Ovary (tissue), 9 donors: ENCODE measurements around the gene TRMT1. TPM values are rescaled to one million over a fixed set of nuclear protein-coding genes. Genes with fewer than 3 reads are reported as not detected.

ENCODE experiments used
- DNase-seq, 5 donors: peaks; one replicate each; pipeline ENCODE4 v3.0.0-alpha.2; 2019 to 2020
- H3K27ac ChIP-seq, 2 donors: fragments of 200-600 bp; one replicate each; pipeline versions ENCODE4 v1.5.1 to v1.8.0; 2019 to 2022
- H3K27me3 ChIP-seq: fragments of 200-600 bp; one replicate; pipeline ENCODE4 v1.8.0; 2022
- H3K36me3 ChIP-seq: fragments of 200-600 bp; sonication (generic); one replicate; pipeline ENCODE4 v1.5.1; 2019
- H3K4me1 ChIP-seq: one replicate; pipeline ENCODE4 v1.8.1; 2013; ENCODE audit warnings: mild to moderate bottlenecking, moderate library complexity; ENCODE audit not compliant: insufficient read depth
- H3K4me3 ChIP-seq: fragments of 200-600 bp; sonication (generic); one replicate; pipeline ENCODE4 v1.5.1; 2017
- H3K9me3 ChIP-seq, 2 donors: fragments of 200-600 bp in 1 of 2; sonication (generic) in 1 of 2; one replicate each; pipeline versions ENCODE4 v1.5.1 to v1.8.1; 2013 to 2019; ENCODE audit warnings: mild to moderate bottlenecking in 1 of 2, moderate library complexity in 1 of 2
- EP300 ChIP-seq: sonication (generic); formaldehyde crosslinking; IDR thresholded peaks from one replicate; pipeline ENCODE4 v1.6.1; 2017; ENCODE audit warnings: antibody characterized with exemption
- POLR2A ChIP-seq: fragments of 450-650 bp; IDR thresholded peaks from one replicate; pipeline ENCODE4 v1.6.1; 2017; ENCODE audit warnings: antibody characterized with exemption, mild to moderate bottlenecking, moderate library complexity
- WGBS, 3 donors: extraction: QIAGEN DNeasy Blood & Tissue Kit in 1 of 3; methylation state at CpG; one replicate each; pipeline versions ENCODE4 v1.1.5 to v1.1.7; 2013 to 2017; 5-methylcytosine and 5-hydroxymethylcytosine counted together
- intact Hi-C, 4 donors: fragments of 100-400 bp; cut with DNase I; formaldehyde crosslinking; loops; one replicate each; pipeline versions ENCODE4 v1.11.0 to v1.15.1; 2022 to 2023
- polyA plus RNA-seq, 2 donors: library from polyadenylated mRNA; stranded (reverse); fragments of 200-250 nt in 1 of 2; fragments of 350-450 nt in 1 of 2; fragmentation: Illumina TruSeq in 1 of 2; extraction: RNeasy Lipid Tissue Mini Kit (QIAGEN cat#74804) in 1 of 2; gene quantifications; one replicate each; pipeline ENCODE4 v1.2.3, GENCODE V29; 2013 to 2014
- total RNA-seq, 7 donors: library from RNA; depleted of rRNA in 2 of 7; stranded (reverse); fragments of >200 nt in 2 of 7; fragmentation: NEBNext Ultra II Directional in 3 of 7; extraction: Animal tissue kit (Norgen Biotek cat#: 25700) in 3 of 7; gene quantifications; one replicate each; pipeline versions ENCODE4 v1.1.0 to v1.2.4, GENCODE V29; 2016 to 2023
- TF ChIP-seq, protein P1 (sequence below), 3 donors: fragments of 450-650 bp in 2 of 3; fragments of 200-600 bp in 1 of 3; IDR thresholded peaks; one replicate each; pipeline versions ENCODE4 v1.5.1 to v1.8.0; 2016 to 2022; ENCODE audit warnings: antibody characterized with exemption in 3 of 3, mild to moderate bottlenecking in 1 of 3
- donor health status: DM: no; HTN: no; CAD: no; lungs with moderate emphysema.
- donor health status: DM: no; HTN: no; CAD: no.
- donor health status: Bipolar disorder and iron deficiency.
- donor health status: DM: yes; HTN: yes; CAD: no.
- donor health status: DM: no; HTN: no; CAD: no.
- donor health status: DM: yes; HTN: yes; CAD: no.

The TRMT1 gene
- total and polyA plus RNA-seq, 9 donors = 7.6 to 54.8 (median 37.2) TPM

GRCh38 chr19:13099073-13099999, 17.2 kb downstream of the TRMT1 start:
- TF ChIP-seq EP300 (no peak), POLR2A (no peak)
- TF ChIP-seq, protein P1, sequence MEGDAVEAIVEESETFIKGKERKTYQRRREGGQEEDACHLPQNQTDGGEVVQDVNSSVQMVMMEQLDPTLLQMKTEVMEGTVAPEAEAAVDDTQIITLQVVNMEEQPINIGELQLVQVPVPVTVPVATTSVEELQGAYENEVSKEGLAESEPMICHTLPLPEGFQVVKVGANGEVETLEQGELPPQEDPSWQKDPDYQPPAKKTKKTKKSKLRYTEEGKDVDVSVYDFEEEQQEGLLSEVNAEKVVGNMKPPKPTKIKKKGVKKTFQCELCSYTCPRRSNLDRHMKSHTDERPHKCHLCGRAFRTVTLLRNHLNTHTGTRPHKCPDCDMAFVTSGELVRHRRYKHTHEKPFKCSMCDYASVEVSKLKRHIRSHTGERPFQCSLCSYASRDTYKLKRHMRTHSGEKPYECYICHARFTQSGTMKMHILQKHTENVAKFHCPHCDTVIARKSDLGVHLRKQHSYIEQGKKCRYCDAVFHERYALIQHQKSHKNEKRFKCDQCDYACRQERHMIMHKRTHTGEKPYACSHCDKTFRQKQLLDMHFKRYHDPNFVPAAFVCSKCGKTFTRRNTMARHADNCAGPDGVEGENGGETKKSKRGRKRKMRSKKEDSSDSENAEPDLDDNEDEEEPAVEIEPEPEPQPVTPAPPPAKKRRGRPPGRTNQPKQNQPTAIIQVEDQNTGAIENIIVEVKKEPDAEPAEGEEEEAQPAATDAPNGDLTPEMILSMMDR (IDR thresholded peaks at IDR 0.05) = no peak
- 47 to 60% (median 57%) methylated on average over 32 to 77 of the region's 77 CpGs for WGBS, 3 donors
- H3K4me3 ChIP-seq = peak overlapping the region; percentile 39
- intact Hi-C loops = loop anchor here in 1 of 4 donors (5.0 kb wide), 1 partner anchor 53 kb away; the partner anchor contains the start of genes IER2 and STX10
- H3K27ac ChIP-seq = peak overlapping the region in 1 of 2 donors; percentile 59
- no peaks in the 10 kb centered on the region for H3K27me3 ChIP-seq
- DNase-seq = peak in 4 of 5 donors; percentile 46 to 74 (median 54)
- no peaks in the 10 kb centered on the region for H3K36me3 ChIP-seq
- peaks cover 9% of the 10 kb centered on the region for H3K4me1 ChIP-seq
- no peaks in the 10 kb centered on the region for H3K9me3 ChIP-seq

- DNase-seq = peak in 3 of 5 donors; percentile 55 to 71 (median 56)
- peak overlapping the region; percentile 26 to 66 for H3K27ac ChIP-seq
- H3K27me3 ChIP-seq = no peaks in the 10 kb centered on the region
- intact Hi-C loops = loop anchor here in 1 of 4 donors (5.0 kb wide), 1 partner anchor 54 kb away; the partner anchor contains the start of genes IER2 and STX10
- H3K4me1 ChIP-seq = peaks cover 10% of the 10 kb centered on the region
- no peaks in the 10 kb centered on the region for H3K9me3 ChIP-seq
- peak overlapping the region; percentile 39 for H3K4me3 ChIP-seq
- WGBS, 3 donors = 25 to 33% (median 29%) methylated on average over 55 to 58 of the region's 58 CpGs
- no peaks in the 10 kb centered on the region for H3K36me3 ChIP-seq
- TF ChIP-seq EP300 (no peak), POLR2A (no peak)
- TF ChIP-seq, protein P1 (IDR thresholded peaks at IDR 0.05) = no peak
Measured at GRCh38 chr19:13098277-13099072, 18.1 kb downstream of the TRMT1 start.

GRCh38 chr19:13097463-13098258, 18.9 kb downstream of the TRMT1 start:
- H3K4me3 ChIP-seq = peak overlapping the region; percentile 39
- H3K27ac ChIP-seq = peak overlapping the region; percentile 26 to 66
- peak; percentile 55 to 83 (median 73) for DNase-seq
- H3K36me3 ChIP-seq = no peaks in the 10 kb centered on the region
- peaks cover 7% of the 10 kb centered on the region for H3K4me1 ChIP-seq
- H3K27me3 ChIP-seq = no peaks in the 10 kb centered on the region
- 12 to 23% (median 12%) methylated on average over 43 to 69 of the region's 69 CpGs for WGBS, 3 donors
- H3K9me3 ChIP-seq = no peaks in the 10 kb centered on the region
- TF ChIP-seq, protein P1 (IDR thresholded peaks at IDR 0.05) = no peak
- TF ChIP-seq EP300 (no peak), POLR2A (no peak)
- intact Hi-C loops = loop anchor here in 1 of 4 donors (5.0 kb wide), 1 partner anchor 55 kb away; the partner anchor contains the start of genes IER2 and STX10
